Tibial nerve (tissue), 4 donors: ENCODE data around the gene SLC9A9. TPM values are rescaled to one million over a fixed set of nuclear protein-coding genes. Genes with fewer than 3 reads are reported as not detected.

ENCODE experiments used
- DNase-seq, 2 donors: peaks; one replicate each; pipeline ENCODE4 v3.0.0-alpha.2; 2019; ENCODE audit warnings: low spot score in 2 of 2
- H3K27ac ChIP-seq, 4 donors: fragments of 200-600 bp; sonication (generic) in 3 of 4; one replicate each; pipeline ENCODE4 v1.5.1; 2017 to 2019; ENCODE audit warnings: mild to moderate bottlenecking in 1 of 4
- H3K27me3 ChIP-seq, 2 donors: fragments of 200-600 bp; sonication (generic) in 1 of 2; one replicate each; pipeline versions ENCODE4 v1.5.1 to v1.6.0; 2017 to 2019
- H3K36me3 ChIP-seq, 3 donors: fragments of 200-600 bp; sonication (generic); one replicate each; pipeline ENCODE4 v1.5.1; 2018 to 2019
- H3K4me1 ChIP-seq, 4 donors: fragments of 200-600 bp; sonication (generic) in 3 of 4; one replicate each; pipeline ENCODE4 v1.5.1; 2017 to 2019
- H3K4me3 ChIP-seq, 4 donors: fragments of 200-600 bp; sonication (generic) in 3 of 4; one replicate each; pipeline ENCODE4 v1.5.1; 2017 to 2019; ENCODE audit warnings: mild to moderate bottlenecking in 1 of 4, moderate library complexity in 1 of 4
- H3K9me3 ChIP-seq, 4 donors: fragments of 200-600 bp; sonication (generic) in 3 of 4; one replicate each; pipeline ENCODE4 v1.5.1; 2017 to 2019
- EP300 ChIP-seq, 2 donors: sonication (generic); formaldehyde crosslinking; IDR thresholded peaks; one replicate each; pipeline ENCODE4 v1.6.1; 2017; ENCODE audit warnings: antibody characterized with exemption in 2 of 2, mild to moderate bottlenecking in 1 of 2
- POLR2A ChIP-seq, 2 donors: fragments of 450-650 bp; IDR thresholded peaks; one replicate each; pipeline ENCODE4 v1.6.1; 2017; ENCODE audit warnings: antibody characterized with exemption in 2 of 2, mild to moderate bottlenecking in 2 of 2, moderate library complexity in 2 of 2
- WGBS, 2 donors: methylation state at CpG; one replicate each; pipeline ENCODE4 v1.1.5; 2018; 5-methylcytosine and 5-hydroxymethylcytosine counted together
- total RNA-seq, 4 donors: library from RNA; depleted of rRNA; stranded (reverse); fragments of >200 nt; gene quantifications; one replicate each; pipeline ENCODE4 v1.1.0, GENCODE V29; 2016
- TF ChIP-seq, protein P1 (sequence below), 5 experiments: fragments of 200-600 bp in 3 of 5; fragments of 450-650 bp in 2 of 5; sonication (generic) in 3 of 5; IDR thresholded peaks; one replicate each; pipeline ENCODE4 v1.5.1; 2016 to 2019; ENCODE audit warnings: antibody characterized with exemption in 5 of 5, mild to moderate bottlenecking in 3 of 5, moderate library complexity in 2 of 5

SLC9A9 gene
- total RNA-seq, 4 donors from 2014 or later, result 7.6 to 11.1 (median 9.2) TPM

DNA sequence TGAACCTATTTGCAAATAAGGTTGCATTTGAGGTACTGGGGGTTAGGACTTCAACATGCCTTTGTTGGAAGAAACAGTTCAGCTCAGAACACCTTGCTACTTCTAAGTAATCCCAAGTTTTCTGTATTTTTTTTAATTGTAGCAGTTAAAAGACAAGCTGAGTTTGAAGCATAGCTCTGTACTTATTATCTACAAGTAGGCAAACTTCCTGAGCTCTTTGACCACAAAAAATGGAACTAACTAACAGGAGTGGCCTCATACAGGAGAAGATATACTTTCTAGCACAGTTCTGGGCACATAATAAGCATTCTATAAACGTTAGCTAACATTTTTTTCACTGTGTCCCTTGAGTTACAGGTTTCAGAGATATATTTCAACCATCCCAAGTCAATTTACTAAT, 569.5 kb downstream of the SLC9A9 start:
- Histone ChIP-seq H3K9me3 (no peaks in the 10 kb centered on the region), H3K4me1 (no peaks in the 10 kb centered on the region), H3K4me3 (no peak overlapping the region), H3K27me3 (no peaks in the 10 kb centered on the region), H3K27ac (no peak overlapping the region), H3K36me3 (no peaks in the 10 kb centered on the region)
- DNase-seq, result no peak
- TF ChIP-seq EP300 (IDR thresholded peaks at IDR 0.05) (no peak), POLR2A (IDR thresholded peaks at IDR 0.05) (no peak)
- TF ChIP-seq, protein P1, sequence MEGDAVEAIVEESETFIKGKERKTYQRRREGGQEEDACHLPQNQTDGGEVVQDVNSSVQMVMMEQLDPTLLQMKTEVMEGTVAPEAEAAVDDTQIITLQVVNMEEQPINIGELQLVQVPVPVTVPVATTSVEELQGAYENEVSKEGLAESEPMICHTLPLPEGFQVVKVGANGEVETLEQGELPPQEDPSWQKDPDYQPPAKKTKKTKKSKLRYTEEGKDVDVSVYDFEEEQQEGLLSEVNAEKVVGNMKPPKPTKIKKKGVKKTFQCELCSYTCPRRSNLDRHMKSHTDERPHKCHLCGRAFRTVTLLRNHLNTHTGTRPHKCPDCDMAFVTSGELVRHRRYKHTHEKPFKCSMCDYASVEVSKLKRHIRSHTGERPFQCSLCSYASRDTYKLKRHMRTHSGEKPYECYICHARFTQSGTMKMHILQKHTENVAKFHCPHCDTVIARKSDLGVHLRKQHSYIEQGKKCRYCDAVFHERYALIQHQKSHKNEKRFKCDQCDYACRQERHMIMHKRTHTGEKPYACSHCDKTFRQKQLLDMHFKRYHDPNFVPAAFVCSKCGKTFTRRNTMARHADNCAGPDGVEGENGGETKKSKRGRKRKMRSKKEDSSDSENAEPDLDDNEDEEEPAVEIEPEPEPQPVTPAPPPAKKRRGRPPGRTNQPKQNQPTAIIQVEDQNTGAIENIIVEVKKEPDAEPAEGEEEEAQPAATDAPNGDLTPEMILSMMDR (IDR thresholded peaks at IDR 0.05), result no peak
- 58 to 87% methylated on average over 1 of the region's 1 CpG for WGBS, 2 donors

DNA sequence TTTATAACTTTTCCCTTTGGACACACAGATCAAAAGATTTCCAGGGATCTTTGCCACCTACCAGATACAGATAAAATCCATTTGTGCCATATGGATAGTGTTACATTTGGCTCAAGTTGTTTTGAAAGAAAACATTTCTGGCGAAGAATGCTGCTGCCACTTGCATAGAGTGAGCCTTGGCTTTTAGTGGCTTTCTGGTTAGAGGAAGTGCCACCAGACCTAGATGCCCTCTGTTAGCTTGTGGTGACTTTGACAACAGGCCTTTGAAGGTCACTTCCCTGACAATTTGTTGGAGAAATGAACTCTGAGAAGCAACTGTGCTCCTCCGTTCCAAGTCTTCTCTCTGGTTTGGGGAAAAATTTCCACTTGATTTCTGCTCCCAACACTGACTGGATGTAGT, 570.7 kb downstream of the SLC9A9 start:
- DNase-seq, result no peak
- H3K27ac ChIP-seq, result no peak overlapping the region
- no peaks in the 10 kb centered on the region for H3K9me3 ChIP-seq
- H3K4me1 ChIP-seq, result no peaks in the 10 kb centered on the region
- H3K27me3 ChIP-seq, result no peaks in the 10 kb centered on the region
- no peak overlapping the region for H3K4me3 ChIP-seq
- 88 to 96% methylated on average over 2 of the region's 2 CpGs for WGBS, 2 donors
- no peaks in the 10 kb centered on the region for H3K36me3 ChIP-seq
- TF ChIP-seq, protein P1 (IDR thresholded peaks at IDR 0.05), result no peak
- no peak for TF ChIP-seq POLR2A (IDR thresholded peaks at IDR 0.05)
- no peak for TF ChIP-seq EP300 (IDR thresholded peaks at IDR 0.05)

DNA sequence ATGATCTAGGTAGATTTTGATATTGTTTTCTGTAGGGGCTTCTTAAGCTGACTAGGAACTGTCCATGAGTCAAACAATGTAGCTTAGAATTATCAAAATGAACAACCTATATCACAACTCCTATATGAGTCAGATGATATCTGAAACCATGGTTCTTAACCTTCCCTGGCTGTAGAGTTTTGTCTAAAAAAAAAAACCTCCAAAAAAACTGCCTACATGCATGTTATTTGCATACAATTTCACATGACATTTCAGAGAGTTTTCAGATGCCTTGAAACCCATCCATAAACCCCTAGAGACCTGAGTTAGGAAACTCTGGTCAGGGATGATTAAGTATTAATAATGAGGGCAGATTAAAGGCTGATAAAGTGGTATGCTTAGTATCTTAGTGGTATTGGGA, 571.7 kb downstream of the SLC9A9 start:
- TF ChIP-seq EP300 (IDR thresholded peaks at IDR 0.05) (no peak), POLR2A (IDR thresholded peaks at IDR 0.05) (no peak)
- TF ChIP-seq, protein P1 (IDR thresholded peaks at IDR 0.05), result no peak
- Histone ChIP-seq H3K36me3 (no peaks in the 10 kb centered on the region), H3K9me3 (no peaks in the 10 kb centered on the region), H3K4me3 (no peak overlapping the region), H3K4me1 (no peaks in the 10 kb centered on the region), H3K27ac (no peak overlapping the region), H3K27me3 (no peaks in the 10 kb centered on the region)
- no peak for DNase-seq

DNA sequence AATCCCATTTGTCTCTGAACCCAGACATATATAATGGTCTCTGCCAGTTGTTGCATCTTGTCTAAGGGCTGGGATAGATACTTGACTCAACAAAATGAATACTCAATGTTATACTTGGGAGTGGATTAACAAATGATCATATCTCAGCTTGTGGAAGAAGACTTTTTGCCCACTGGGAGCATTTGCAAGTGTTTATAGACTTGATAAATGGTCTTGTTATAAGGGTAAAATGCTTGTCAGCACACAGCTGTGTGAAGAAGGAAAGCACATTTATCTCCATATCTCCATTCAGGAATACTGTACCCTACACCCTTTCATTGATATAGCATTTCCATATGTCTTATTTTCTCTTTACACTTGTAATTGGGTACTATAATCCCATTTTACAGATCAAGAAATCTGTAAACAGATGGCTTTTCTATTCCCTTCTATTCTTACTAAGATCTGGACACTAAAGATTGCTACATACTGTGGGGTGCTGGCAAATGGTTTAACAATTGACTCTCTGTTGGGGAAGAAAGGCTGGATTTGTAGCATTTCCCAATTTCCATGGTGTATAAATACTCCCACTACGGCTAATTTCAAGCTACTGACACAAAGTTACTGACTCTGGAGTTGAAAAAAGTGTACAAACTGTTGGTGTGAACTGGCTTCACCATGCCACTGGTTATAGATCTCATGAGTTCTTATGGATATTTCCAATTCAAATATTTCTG, 574.1 kb downstream of the SLC9A9 start:
- 24 to 65% methylated on average over 1 of the region's 1 CpG for WGBS, 2 donors
- no peak for TF ChIP-seq EP300 (IDR thresholded peaks at IDR 0.05)
- TF ChIP-seq, protein P1 (IDR thresholded peaks at IDR 0.05), result no peak
- no peak for TF ChIP-seq POLR2A (IDR thresholded peaks at IDR 0.05)
- no peaks in the 10 kb centered on the region for H3K4me1 ChIP-seq
- no peak overlapping the region for H3K4me3 ChIP-seq
- DNase-seq, result no peak
- no peaks in the 10 kb centered on the region for H3K27me3 ChIP-seq
- H3K36me3 ChIP-seq, result no peaks in the 10 kb centered on the region
- no peaks in the 10 kb centered on the region for H3K9me3 ChIP-seq
- H3K27ac ChIP-seq, result no peak overlapping the region

DNA sequence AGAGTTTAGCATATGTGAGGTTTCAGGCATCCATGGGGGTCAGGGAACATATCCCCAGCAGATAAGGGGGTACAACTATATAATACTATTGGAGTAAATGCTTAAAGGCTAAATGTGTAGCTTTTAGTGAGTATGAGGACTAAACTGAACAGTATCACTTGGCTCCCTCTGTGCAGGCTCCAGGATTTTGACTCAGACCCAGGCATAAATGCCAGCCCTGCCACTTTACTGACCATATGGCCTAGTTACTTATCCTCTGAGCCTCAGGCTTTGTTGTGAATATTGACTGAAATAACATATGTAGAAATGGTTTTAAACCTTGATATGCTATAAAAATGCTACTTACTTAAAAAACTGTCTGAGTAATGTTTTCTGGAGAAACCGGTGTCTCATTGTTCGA, 577.1 kb downstream of the SLC9A9 start:
- no peaks in the 10 kb centered on the region for H3K36me3 ChIP-seq
- TF ChIP-seq EP300 (IDR thresholded peaks at IDR 0.05), result no peak
- TF ChIP-seq POLR2A (IDR thresholded peaks at IDR 0.05), result no peak
- TF ChIP-seq, protein P1 (IDR thresholded peaks at IDR 0.05), result no peak
- no peak overlapping the region for H3K27ac ChIP-seq
- DNase-seq, result no peak
- 98 to 100% methylated on average over 2 of the region's 2 CpGs for WGBS, 2 donors
- H3K27me3 ChIP-seq, result no peaks in the 10 kb centered on the region
- no peaks in the 10 kb centered on the region for H3K9me3 ChIP-seq
- H3K4me3 ChIP-seq, result no peak overlapping the region
- peaks cover 0 to 9% (median 0%) of the 10 kb centered on the region in 4 donors for H3K4me1 ChIP-seq
